Bronchial epithelial cell (primary cell): Measurements from ENCODE around the gene SNRNP48. TPM values are rescaled to one million over a fixed set of nuclear protein-coding genes. Genes with fewer than 3 reads are reported as not detected.

Experiments
- DNase-seq: peaks from one replicate; pipeline ENCODE4 v3.0.0-alpha.2; 2010; ENCODE audit warnings: low read depth
- FAIRE-seq: peaks from 2 replicates; lab custom pipeline; 2011; peaks lifted over from hg19 to GRCh38; lab: Jason Lieb, UNC
- H3K27me3 ChIP-seq: 2 replicates; pipeline ENCODE4 v1.5.1; 2011; ENCODE audit warnings: low read length; ENCODE audit not compliant: control insufficient read depth, insufficient read depth
- H3K36me3 ChIP-seq: 2 replicates; pipeline ENCODE4 v1.5.1; 2011; ENCODE audit warnings: low read length; ENCODE audit not compliant: control insufficient read depth, insufficient read depth
- H3K4me3 ChIP-seq: 2 replicates; pipeline ENCODE4 v1.5.1; 2011; ENCODE audit warnings: mild to moderate bottlenecking, low read depth, low read length, control low read depth
- total RNA-seq: library from RNA; depleted of rRNA; stranded (reverse); fragments of >200 nt; gene quantifications from 2 replicates; pipeline ENCODE4 v1.2.1, GENCODE V29; 2014
- TF ChIP-seq, protein P1 (sequence below): IDR thresholded peaks from 2 replicates; pipeline ENCODE4 v1.5.1; 2011; ENCODE audit warnings: mild to moderate bottlenecking, moderate library complexity, low read length, control low read depth, inconsistent platforms; ENCODE audit not compliant: insufficient read depth, severe bottlenecking

The SNRNP48 gene
- total RNA-seq, 1 donor from 2014 or later: 10.0 TPM

DNA sequence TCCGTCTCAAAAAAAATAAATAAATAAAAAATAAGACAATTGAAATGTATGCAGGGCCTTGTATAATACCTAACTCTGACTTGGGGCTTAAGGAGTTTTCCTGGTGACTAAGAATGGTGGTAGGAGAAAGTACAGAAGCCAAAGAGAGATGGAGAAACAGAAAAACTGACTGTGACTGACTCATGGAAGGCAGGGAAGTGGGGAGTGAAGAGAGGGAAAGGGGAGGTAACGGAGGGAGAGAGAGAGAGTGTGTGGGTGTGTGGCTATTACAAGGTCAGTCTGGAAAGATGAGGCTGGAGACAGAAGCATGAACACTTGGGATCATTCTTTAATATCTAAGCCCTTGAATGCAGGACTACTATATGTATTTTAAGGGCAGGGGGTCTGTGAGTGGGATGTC, 38.5 kb downstream of the SNRNP48 start:
- Histone ChIP-seq H3K4me3 (no peak overlapping the region), H3K36me3 (no peaks in the 10 kb centered on the region), H3K27me3 (no peaks in the 10 kb centered on the region)
- no peak for FAIRE-seq
- TF ChIP-seq, protein P1, sequence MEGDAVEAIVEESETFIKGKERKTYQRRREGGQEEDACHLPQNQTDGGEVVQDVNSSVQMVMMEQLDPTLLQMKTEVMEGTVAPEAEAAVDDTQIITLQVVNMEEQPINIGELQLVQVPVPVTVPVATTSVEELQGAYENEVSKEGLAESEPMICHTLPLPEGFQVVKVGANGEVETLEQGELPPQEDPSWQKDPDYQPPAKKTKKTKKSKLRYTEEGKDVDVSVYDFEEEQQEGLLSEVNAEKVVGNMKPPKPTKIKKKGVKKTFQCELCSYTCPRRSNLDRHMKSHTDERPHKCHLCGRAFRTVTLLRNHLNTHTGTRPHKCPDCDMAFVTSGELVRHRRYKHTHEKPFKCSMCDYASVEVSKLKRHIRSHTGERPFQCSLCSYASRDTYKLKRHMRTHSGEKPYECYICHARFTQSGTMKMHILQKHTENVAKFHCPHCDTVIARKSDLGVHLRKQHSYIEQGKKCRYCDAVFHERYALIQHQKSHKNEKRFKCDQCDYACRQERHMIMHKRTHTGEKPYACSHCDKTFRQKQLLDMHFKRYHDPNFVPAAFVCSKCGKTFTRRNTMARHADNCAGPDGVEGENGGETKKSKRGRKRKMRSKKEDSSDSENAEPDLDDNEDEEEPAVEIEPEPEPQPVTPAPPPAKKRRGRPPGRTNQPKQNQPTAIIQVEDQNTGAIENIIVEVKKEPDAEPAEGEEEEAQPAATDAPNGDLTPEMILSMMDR: no peak
- peak; percentile 12 for DNase-seq

DNA sequence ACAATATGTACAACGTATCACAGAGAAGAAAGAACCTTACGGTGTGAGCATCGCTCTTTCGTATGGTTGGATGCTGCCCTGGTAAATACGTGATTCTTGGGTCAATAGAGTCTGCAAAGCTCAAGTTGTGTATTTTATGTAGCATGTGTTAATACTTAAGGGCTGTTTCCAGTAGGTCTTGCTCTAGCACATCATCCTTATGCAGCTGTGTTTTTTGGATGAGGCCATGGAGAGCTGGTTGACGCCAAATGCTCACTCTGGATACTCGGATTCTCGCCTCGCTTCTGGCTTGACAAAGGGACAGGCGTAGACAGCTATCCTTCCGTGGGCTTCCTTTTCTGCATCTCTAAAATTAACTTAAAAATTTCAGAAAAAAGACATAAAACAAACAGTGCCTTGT, 38.9 kb downstream of the SNRNP48 start:
- no peaks in the 10 kb centered on the region for H3K36me3 ChIP-seq
- DNase-seq (no peak), FAIRE-seq (no peak)
- TF ChIP-seq, protein P1: no peak
- no peaks in the 10 kb centered on the region for H3K27me3 ChIP-seq
- no peak overlapping the region for H3K4me3 ChIP-seq

DNA sequence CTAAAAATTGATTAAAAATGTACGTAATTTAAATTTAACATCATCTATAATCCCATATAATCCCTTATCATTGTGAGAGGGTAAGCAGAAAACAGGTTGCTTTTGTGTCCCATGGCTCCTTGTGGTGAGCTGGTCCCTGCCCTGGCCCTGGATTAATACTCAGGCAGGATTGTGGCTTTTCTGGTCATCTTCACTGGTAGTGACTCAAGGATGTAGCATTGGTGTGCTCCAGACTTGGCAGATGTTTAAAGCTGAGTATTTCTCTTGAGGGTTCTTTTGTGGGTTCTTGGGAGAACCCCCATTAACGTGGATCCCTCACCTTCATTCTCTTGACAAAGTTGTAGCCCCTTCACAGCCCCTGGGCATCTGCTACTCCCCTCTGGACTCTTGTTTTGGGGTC, 39.3 kb downstream of the SNRNP48 start:
- TF ChIP-seq, protein P1: no peak
- DNase-seq (no peak), FAIRE-seq (no peak)
- H3K27me3 ChIP-seq: no peaks in the 10 kb centered on the region
- H3K36me3 ChIP-seq: no peaks in the 10 kb centered on the region
- no peak overlapping the region for H3K4me3 ChIP-seq

DNA sequence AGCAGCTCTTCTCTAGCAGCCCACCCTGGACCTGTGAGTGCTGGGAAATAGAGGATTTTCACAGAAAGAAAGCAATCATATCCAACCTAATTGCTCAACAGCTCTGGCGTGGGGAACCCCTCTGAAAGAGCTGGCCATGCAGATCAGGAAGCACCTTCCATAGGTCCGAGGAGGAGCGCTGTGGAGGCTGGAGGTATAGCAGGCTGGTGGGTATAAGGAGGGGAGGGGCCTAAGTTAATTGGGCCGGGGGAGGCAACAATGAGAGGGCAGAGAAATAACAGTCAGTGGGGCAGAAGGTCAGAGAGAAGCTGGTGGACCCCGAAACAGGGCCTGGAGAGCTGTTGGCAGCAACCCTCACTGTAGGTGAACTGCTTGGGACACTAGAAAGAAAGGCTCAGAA, 40.8 kb downstream of the SNRNP48 start:
- TF ChIP-seq, protein P1: no peak
- DNase-seq (no peak), FAIRE-seq (no peak)
- Histone ChIP-seq H3K36me3 (no peaks in the 10 kb centered on the region), H3K27me3 (no peaks in the 10 kb centered on the region), H3K4me3 (no peak overlapping the region)

DNA sequence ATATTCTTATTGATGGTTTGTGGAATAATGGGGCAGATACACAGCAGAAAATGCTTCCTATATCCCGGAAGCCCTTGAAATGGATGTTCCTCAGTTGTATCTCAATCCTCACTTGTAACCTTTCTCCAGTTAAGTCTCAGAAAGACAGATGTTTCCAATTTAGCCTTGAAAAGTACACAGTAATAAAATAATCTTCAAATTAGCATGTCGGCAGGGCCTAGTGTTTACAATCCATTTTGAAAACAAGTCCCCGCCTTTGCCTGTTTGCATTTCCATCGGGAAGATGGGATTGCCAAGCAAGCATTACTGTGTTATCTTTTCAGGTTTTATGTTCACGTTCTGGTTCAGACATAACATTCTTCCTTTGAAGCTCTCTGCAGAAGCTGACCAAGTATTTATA, 41.5 kb downstream of the SNRNP48 start:
- Histone ChIP-seq H3K36me3 (no peaks in the 10 kb centered on the region), H3K4me3 (no peak overlapping the region), H3K27me3 (no peaks in the 10 kb centered on the region)
- FAIRE-seq (no peak), DNase-seq (no peak)
- TF ChIP-seq, protein P1: no peak
